Stimulated activated naive CD8-positive, alpha-beta T cell treated with anti-CD3 and anti-CD28 coated beads, Interleukin-15, amount 100 ng/mL, for 72 hours (primary cell): Measurements from ENCODE around the gene STAP1.
A peak's percentile ranks its signal among the peaks of the same experiment; 100 is the strongest.
"Not testable (repeated sequence)": the region's sequence is repeated elsewhere in the genome, so short reads cannot be mapped to it uniquely, and the experiment has no call there.

ENCODE experiments used
- ATAC-seq: fragments of 150-1000 bp; cut with Tn5 transposase; 2 replicates; pipeline ENCODE4 v1.10.0; 2021; ENCODE audit warnings: mild to moderate bottlenecking, moderate library complexity
- DNase-seq, 2 donors: peaks; one replicate each; pipeline ENCODE4 v3.0.0; 2021 to 2022
- H3K27ac Mint-ChIP-seq, 2 donors: one replicate each; pipeline ENCODE4 v1.8.0; 2022; ENCODE audit warnings: mild to moderate bottlenecking in 2 of 2, mixed read lengths in 2 of 2, moderate library complexity in 2 of 2
- H3K27me3 Mint-ChIP-seq: one replicate; pipeline ENCODE4 v1.8.0; 2022; ENCODE audit warnings: mixed read lengths
- H3K4me1 Mint-ChIP-seq: one replicate; pipeline ENCODE4 v1.8.0; 2022; ENCODE audit warnings: mild to moderate bottlenecking, mixed read lengths
- H3K4me3 Mint-ChIP-seq, 2 donors: one replicate each; pipeline ENCODE4 v1.8.0; 2022; ENCODE audit warnings: mild to moderate bottlenecking in 2 of 2, mixed read lengths in 2 of 2, moderate library complexity in 1 of 2
- H3K9me3 Mint-ChIP-seq, 2 donors: one replicate each; pipeline ENCODE4 v1.8.0; 2022; ENCODE audit warnings: mixed read lengths in 2 of 2

STAP1 gene

DNA sequence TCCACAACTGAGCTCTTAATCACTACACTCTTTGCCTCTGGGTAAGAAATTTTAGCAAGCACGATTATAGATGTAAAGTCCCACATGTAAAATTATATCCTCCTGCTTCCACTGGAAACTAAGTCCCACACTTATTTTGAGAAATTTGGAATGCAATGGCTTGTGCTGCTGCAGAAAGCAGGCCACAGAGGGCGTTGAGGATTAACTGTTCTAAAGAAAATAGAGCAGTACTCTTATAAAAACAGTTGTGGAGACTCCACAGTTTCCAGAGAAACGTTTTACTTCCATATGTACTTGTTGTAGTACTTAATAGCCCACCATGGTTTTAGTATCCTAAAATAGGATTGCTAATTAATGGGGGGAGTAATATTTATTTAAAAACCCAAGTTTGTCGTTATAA is 11.6 kb upstream of the STAP1 start:
- ATAC-seq (no peak), DNase-seq (no peak)
- no peaks in the 10 kb centered on the region for H3K27me3 Mint-ChIP-seq
- no peaks in the 10 kb centered on the region for H3K9me3 Mint-ChIP-seq
- peaks cover 26% of the 10 kb centered on the region for H3K4me1 Mint-ChIP-seq
- H3K27ac Mint-ChIP-seq = no peak overlapping the region
- H3K4me3 Mint-ChIP-seq = peak overlapping the region in 1 of 2 donors; percentile 39

DNA sequence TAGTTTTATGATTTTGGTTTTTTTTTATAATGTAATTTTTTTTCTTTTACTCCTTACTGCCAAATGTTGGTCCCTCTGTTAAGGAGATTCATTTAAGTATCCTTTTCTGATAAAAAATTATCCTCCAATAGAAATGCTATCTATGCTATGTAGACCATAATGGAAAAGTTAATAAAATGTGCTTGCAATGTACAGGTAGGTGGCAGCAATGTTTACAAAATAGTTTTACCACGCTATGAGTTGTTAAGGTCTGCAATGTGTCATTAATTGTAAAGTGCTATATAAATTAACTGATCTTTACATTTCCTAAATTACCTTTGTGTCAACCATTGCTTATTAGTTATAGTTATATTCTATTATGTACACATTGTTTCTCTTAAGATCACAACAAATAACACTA is 9.4 kb upstream of the STAP1 start:
- Mint-ChIP-seq H3K9me3 (no peaks in the 10 kb centered on the region), H3K27ac (no peak overlapping the region), H3K4me3 (no peak overlapping the region), H3K4me1 (peaks cover 6% of the 10 kb centered on the region), H3K27me3 (no peaks in the 10 kb centered on the region)
- DNase-seq = no peak
- ATAC-seq = peak; percentile 31

DNA sequence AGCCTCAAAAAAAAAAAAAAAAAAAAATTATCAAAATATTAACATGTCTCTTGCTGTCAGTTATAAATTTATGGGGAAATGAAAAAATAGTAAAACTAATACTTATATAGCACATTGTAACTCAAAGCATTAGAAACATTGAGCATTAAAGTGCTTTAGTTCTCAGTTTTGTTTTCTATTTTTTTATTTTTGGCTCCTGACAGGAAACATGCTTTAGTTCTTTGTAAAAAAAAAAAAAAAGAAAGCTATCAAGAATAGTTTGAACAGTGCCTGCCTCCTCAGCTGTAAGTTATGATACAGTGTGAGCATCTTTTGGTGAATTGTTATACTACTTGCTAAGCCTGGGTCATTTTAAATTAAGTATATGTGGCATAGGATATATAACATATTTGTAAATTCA is 8.1 kb upstream of the STAP1 start:
- Mint-ChIP-seq H3K4me1 (peaks cover 6% of the 10 kb centered on the region), H3K9me3 (no peaks in the 10 kb centered on the region), H3K27ac (no peak overlapping the region), H3K27me3 (no peaks in the 10 kb centered on the region), H3K4me3 (no peak overlapping the region)
- DNase-seq (no peak), ATAC-seq (no peak)

DNA sequence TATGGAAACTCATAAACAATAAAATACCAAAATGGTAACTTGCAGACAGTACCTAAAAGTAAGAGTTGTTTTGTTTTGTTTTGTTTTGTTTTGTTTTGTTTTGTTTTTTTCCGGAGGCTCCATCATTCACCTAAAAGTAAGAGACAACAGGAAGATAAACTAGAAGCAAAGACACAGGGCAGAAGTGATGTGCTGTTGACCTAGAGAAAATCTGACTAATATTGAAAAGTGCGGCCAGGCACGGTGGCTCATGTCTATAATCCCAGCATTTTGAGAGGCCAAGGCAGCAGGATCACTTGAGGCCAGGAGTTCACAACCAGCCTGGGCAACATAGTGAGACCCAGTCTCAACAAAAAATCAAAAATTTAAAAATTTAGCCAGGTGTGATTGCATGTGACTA is 7.7 kb upstream of the STAP1 start:
- H3K4me3 Mint-ChIP-seq = no peak overlapping the region
- peaks cover 6% of the 10 kb centered on the region for H3K4me1 Mint-ChIP-seq
- no peak for DNase-seq
- H3K27me3 Mint-ChIP-seq = no peaks in the 10 kb centered on the region
- no peak overlapping the region for H3K27ac Mint-ChIP-seq
- no peaks in the 10 kb centered on the region for H3K9me3 Mint-ChIP-seq
- ATAC-seq = no peak

- not testable (repeated sequence) for DNase-seq, H3K4me1 Mint-ChIP-seq, H3K27me3 Mint-ChIP-seq, H3K4me3 Mint-ChIP-seq, H3K27ac Mint-ChIP-seq, ATAC-seq, H3K9me3 Mint-ChIP-seq
These were observed 6.3 kb upstream of the STAP1 start for GRCh38 chr4:67552146-67552792.

DNA sequence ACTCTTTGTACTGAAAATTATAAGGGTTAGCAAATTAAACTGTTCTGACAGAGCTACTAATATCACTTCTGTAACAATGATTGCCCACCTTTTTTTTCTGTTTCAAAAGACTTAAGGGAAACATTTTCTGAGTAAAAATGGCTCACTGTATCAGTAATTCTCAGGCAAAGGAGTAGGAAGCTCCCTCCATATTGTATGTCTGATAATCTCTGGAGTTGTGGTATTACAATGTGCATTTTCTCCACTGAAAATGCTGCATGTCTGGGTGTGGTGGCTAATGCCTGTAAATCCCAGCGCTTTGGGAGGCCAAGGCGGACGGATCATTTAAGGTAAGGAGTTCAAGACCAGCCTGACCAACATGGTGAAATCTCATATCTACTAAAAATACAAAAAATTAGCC is 4.4 kb upstream of the STAP1 start:
- no peak for DNase-seq
- ATAC-seq = no peak
- H3K4me3 Mint-ChIP-seq = no peak overlapping the region
- peaks cover 13% of the 10 kb centered on the region for H3K4me1 Mint-ChIP-seq
- no peaks in the 10 kb centered on the region for H3K27me3 Mint-ChIP-seq
- no peaks in the 10 kb centered on the region for H3K9me3 Mint-ChIP-seq
- no peak overlapping the region for H3K27ac Mint-ChIP-seq

GRCh38 chr4:67555447-67555846 is 3.1 kb upstream of the STAP1 start:
- Mint-ChIP-seq H3K27me3 (no peaks in the 10 kb centered on the region), H3K27ac (no peak overlapping the region), H3K4me3 (no peak overlapping the region), H3K4me1 (peaks cover 13% of the 10 kb centered on the region), H3K9me3 (no peaks in the 10 kb centered on the region)
- ATAC-seq (no peak), DNase-seq (no peak)

DNA sequence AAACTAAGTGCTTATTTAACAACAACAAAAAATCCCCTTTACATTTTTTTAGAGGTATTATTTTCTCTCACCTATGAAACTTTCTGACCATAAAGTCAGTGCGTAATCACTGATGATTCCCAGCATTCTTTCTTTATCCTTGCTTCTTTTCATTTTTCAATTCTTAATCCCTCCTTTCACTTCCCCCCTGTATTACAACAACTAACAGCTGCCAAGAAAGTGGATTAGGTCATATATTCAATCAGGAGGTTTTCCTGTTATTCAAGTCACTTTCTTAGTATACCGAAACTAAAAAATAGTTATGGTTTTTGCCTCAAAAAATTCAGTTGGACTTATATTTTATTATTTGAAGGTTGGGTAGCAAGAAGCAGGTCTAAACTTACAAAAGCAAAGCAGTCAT is 2.1 kb upstream of the STAP1 start:
- peaks cover 13% of the 10 kb centered on the region for H3K4me1 Mint-ChIP-seq
- H3K27me3 Mint-ChIP-seq = no peaks in the 10 kb centered on the region
- no peak overlapping the region for H3K27ac Mint-ChIP-seq
- DNase-seq = no peak
- H3K4me3 Mint-ChIP-seq = no peak overlapping the region
- no peak for ATAC-seq
- H3K9me3 Mint-ChIP-seq = no peaks in the 10 kb centered on the region

DNA sequence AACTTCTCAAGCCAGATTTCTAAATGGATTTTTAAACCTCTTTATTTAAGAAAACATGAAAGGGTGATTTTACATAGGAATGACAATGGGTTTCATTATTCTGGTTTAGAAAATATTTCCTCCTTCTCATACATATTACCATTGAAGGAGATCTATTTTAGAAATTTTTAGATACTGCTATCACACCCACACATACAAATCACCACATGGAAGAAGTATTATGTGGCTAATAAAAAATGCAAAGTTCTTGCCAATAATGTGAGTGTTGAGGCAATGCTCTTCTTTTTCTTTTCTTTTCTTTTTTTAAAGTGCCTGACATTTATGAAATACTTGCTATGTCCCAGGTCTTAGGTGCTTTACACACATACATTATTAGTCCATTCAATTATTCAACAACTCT is 6.8 kb downstream of the STAP1 start:
- no peak overlapping the region for H3K27ac Mint-ChIP-seq
- H3K27me3 Mint-ChIP-seq = no peaks in the 10 kb centered on the region
- ATAC-seq = no peak
- no peak overlapping the region for H3K4me3 Mint-ChIP-seq
- H3K9me3 Mint-ChIP-seq = no peaks in the 10 kb centered on the region
- DNase-seq = no peak
- peaks cover 4% of the 10 kb centered on the region for H3K4me1 Mint-ChIP-seq

- Mint-ChIP-seq H3K27ac (no peak overlapping the region), H3K4me1 (peaks cover 4% of the 10 kb centered on the region), H3K4me3 (no peak overlapping the region), H3K27me3 (no peaks in the 10 kb centered on the region), H3K9me3 (no peaks in the 10 kb centered on the region)
- ATAC-seq (peak; percentile 82), DNase-seq (no peak)
These were observed 7.8 kb downstream of the STAP1 start for GRCh38 chr4:67566335-67566734.

DNA sequence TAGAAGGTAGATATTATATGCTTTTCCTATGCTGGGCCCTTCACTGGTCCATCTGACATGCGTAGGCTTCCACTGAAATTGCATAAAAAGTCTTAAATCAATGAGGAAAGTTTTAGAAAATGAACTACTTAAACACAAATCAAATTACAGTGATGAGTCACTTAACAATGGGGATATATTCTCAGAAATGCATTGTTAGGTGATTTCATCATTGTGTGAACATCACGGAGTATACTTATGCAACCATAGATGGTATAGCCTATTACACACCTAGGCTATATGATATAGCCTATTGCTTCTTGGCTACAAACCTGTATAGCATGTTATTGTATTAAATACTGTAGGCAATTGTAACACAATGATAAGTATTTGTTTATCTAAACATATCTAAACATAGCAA is 10.3 kb downstream of the STAP1 start:
- Mint-ChIP-seq H3K4me1 (peaks cover 22% of the 10 kb centered on the region), H3K4me3 (no peak overlapping the region)
- ATAC-seq = peak; percentile 76

DNA sequence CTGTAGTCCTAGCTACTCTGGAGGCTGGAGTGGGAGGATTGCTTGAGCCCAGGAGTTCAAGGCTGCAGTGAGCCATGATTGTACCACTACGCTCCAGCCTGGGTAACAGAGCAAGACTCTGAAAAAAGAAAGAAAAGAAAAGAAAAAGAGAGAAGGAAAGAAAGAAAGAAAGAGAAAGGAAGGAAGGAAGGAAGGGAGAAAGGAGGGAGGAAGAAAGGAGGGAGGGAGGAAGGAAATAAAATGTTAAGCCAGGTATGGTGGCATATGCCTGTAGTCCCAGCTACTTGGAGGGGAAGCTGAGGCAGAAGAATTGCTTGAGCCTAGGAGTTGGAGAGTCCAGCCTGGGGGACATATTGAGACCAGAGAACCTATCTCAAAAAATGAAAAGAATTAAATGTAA is 12.0 kb downstream of the STAP1 start:
- DNase-seq (no peak), ATAC-seq (no peak)
- no peak overlapping the region for H3K27ac Mint-ChIP-seq
- H3K4me1 Mint-ChIP-seq = peaks cover 32% of the 10 kb centered on the region
- H3K9me3 Mint-ChIP-seq = no peaks in the 10 kb centered on the region
- no peak overlapping the region for H3K4me3 Mint-ChIP-seq
- H3K27me3 Mint-ChIP-seq = no peaks in the 10 kb centered on the region

More for the DNA sequence above, 10.3 kb downstream of the STAP1 start:
- Mint-ChIP-seq H3K9me3 (no peaks in the 10 kb centered on the region), H3K27ac (peak overlapping the region; percentile 9 to 50), H3K27me3 (no peaks in the 10 kb centered on the region)
- no peak for DNase-seq

DNA sequence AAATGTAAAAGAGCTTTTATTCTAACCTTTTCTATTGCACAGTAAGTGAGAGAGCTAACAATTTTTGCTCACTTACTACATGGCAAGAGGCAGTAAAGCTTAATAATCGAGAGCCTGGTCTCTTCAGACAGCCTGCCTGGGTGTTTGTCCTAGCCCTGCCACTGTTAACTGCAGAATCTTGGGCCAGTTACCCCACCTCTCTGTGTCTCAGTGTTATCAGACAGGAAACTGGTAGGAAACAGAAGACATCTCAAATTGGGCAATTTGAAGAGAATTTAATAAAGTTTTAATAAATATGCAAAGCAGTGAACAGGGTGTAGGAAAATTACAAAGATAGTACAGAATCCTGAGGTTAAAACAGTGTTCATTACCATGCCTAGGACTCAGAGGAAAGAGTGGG is 13.4 kb downstream of the STAP1 start:
- Mint-ChIP-seq H3K9me3 (no peaks in the 10 kb centered on the region), H3K4me1 (peaks cover 40% of the 10 kb centered on the region), H3K27ac (no peak overlapping the region), H3K4me3 (no peak overlapping the region), H3K27me3 (no peaks in the 10 kb centered on the region)
- DNase-seq (no peak), ATAC-seq (no peak)

- DNase-seq (no peak), ATAC-seq (peak; percentile 75)
- H3K4me1 Mint-ChIP-seq = peaks cover 45% of the 10 kb centered on the region
- H3K27ac Mint-ChIP-seq = peak overlapping the region in 1 of 2 donors; percentile 71
- no peaks in the 10 kb centered on the region for H3K27me3 Mint-ChIP-seq
- H3K4me3 Mint-ChIP-seq = no peak overlapping the region
- H3K9me3 Mint-ChIP-seq = no peaks in the 10 kb centered on the region
These were observed 14.7 kb downstream of the STAP1 start for GRCh38 chr4:67573193-67573592.

- ATAC-seq (peak; percentile 73), DNase-seq (no peak)
- H3K4me3 Mint-ChIP-seq = peak overlapping the region; percentile 45 to 55
- H3K27me3 Mint-ChIP-seq = no peaks in the 10 kb centered on the region
- H3K4me1 Mint-ChIP-seq = peaks cover 54% of the 10 kb centered on the region
- H3K9me3 Mint-ChIP-seq = peaks cover 0 to 7% of the 10 kb centered on the region in 2 donors
- H3K27ac Mint-ChIP-seq = peak overlapping the region; percentile 85 to 89
These were observed 16.9 kb downstream of the STAP1 start for GRCh38 chr4:67575232-67576058.

- H3K27me3 Mint-ChIP-seq = no peaks in the 10 kb centered on the region
- H3K9me3 Mint-ChIP-seq = peaks cover 0 to 7% of the 10 kb centered on the region in 2 donors
- peak overlapping the region; percentile 45 to 55 for H3K4me3 Mint-ChIP-seq
- DNase-seq = no peak
- peak overlapping the region; percentile 85 to 89 for H3K27ac Mint-ChIP-seq
- no peak for ATAC-seq
- peaks cover 60% of the 10 kb centered on the region for H3K4me1 Mint-ChIP-seq
These were observed 17.5 kb downstream of the STAP1 start for GRCh38 chr4:67576059-67576466.
